GM12801 (cell line): ENCODE measurements around the gene RIOX2.

Experiments
- TF ChIP-seq, protein P1 (sequence below): IDR thresholded peaks from one replicate; pipeline ENCODE4 v1.5.1; 2011; ENCODE audit warnings: control low read depth; ENCODE audit not compliant: insufficient read length; ENCODE audit errors: extremely low read depth

The RIOX2 gene

DNA sequence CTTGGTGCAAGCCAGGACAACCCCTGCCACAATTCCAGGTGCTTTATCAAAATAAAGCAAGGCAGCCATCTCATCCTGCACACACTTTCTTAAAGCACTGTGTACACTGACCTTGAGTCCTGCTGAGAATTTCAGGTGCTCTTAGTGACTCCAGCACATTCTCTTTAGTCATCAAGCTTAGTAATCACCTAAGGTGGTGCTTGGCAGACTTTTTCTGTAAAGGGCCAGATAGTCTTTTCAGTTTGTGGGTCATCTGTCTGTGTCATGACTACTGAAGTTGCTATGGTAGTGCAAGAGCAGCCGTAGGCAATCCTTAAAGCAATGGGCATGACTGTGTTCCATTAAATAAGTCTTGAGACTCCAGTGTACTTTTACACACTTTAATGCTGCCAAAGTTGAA lies 36.4 kb downstream of the RIOX2 start:
- TF ChIP-seq, protein P1, sequence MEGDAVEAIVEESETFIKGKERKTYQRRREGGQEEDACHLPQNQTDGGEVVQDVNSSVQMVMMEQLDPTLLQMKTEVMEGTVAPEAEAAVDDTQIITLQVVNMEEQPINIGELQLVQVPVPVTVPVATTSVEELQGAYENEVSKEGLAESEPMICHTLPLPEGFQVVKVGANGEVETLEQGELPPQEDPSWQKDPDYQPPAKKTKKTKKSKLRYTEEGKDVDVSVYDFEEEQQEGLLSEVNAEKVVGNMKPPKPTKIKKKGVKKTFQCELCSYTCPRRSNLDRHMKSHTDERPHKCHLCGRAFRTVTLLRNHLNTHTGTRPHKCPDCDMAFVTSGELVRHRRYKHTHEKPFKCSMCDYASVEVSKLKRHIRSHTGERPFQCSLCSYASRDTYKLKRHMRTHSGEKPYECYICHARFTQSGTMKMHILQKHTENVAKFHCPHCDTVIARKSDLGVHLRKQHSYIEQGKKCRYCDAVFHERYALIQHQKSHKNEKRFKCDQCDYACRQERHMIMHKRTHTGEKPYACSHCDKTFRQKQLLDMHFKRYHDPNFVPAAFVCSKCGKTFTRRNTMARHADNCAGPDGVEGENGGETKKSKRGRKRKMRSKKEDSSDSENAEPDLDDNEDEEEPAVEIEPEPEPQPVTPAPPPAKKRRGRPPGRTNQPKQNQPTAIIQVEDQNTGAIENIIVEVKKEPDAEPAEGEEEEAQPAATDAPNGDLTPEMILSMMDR = no peak

- TF ChIP-seq, protein P1 = no peak
These were observed 37.1 kb downstream of the RIOX2 start for GRCh38 chr3:97934980-97935695.

DNA sequence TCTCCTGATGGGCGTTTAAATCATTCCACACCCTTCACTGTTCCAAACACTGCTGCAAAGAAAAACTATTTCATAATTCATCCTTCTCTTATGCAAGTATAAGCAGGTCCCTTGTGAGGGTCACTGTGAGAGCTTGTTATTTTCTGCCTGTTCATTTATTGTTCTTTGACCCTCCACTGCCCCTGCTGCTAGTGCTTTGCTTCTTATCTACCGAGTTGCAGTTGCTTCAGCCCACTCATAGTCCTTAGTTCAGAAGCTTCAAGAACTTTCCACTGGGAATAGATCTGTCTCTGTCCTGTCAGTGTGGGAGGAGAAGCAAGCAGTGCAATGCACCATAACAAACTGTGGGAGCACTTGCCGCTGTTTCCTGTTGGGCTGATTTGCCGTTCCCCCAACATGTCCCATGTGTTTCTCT lies 39.8 kb downstream of the RIOX2 start:
- TF ChIP-seq, protein P1 = no peak

DNA sequence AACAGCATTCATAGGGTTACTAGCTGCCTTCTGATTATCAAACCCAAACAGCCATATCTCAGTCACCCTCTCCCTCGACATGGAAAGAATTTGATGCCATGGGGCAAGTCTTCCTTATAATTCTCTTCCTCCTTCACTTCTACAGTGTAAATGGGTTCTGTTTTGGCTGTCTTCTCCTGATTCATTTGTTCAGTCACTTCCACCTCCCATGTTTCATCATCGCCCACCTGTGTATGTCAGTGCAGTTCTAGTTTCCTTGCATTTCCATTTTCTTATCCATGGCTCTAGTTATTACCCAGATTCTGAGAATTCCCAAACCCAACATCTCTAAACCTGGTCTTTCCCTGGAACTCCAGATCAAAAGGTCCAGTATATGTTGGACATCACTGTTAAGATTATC lies 41.0 kb downstream of the RIOX2 start:
- TF ChIP-seq, protein P1 = no peak

DNA sequence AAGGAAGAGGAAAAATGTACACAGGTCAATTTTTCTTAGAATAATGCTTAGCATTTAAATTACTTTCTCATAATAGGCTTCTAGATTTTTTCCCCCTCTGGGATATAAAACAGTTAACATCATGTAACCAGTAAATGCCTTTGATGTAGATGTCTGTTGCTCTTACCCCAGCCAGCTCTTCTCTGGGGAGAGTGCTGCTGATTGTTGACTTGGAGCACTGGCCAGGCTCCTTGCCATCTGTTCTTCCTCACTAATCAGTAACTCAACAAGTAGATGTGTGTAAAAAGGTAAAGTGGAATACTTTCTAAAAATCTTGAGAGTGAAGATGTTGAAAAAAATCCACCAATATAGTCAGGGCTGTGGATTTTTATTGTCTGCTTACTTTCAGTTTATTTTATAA lies 42.2 kb downstream of the RIOX2 start:
- TF ChIP-seq, protein P1 = no peak

DNA sequence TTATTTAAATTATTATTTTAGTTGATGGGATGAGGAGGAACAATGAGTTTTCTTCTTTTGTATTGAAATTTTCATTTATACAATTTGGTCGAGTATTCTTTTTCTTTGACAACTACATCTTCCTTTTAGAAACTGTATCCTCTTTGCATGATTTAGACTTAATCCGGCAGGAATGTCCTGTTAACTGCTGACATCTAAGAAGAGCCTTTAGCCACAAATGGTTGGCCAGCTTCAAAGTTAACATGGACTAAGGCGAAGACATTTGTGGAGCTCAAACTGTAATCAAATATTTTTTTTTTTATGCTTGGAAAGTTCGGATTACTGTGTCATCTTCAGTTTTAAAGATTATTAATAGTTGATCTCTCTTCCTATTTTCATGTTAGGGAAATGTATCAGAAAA lies 43.2 kb downstream of the RIOX2 start:
- TF ChIP-seq, protein P1 = no peak

GRCh38 chr3:97927704-97928103 lies 44.5 kb downstream of the RIOX2 start:
- TF ChIP-seq, protein P1 = no peak
